ENCODE measurements around the gene APLN. TPM values are rescaled to one million over a fixed set of nuclear protein-coding genes. Genes with fewer than 3 reads are reported as not detected.

Gene APLN
- total RNA-seq, 1 donor from 2014 or later = 83.9 TPM

GRCh38 chrX:129641469-129641868, 13.3 kb downstream of the APLN start:
- no peak for DNase-seq (ENCODE audit: low read depth, low spot score)

GRCh38 chrX:129640737-129641136, 14.0 kb downstream of the APLN start:
- DNase-seq (ENCODE audit: low read depth, low spot score) = no peak

- no peak for DNase-seq (ENCODE audit: low read depth, low spot score)
These were observed 15.8 kb downstream of the APLN start for GRCh38 chrX:129638917-129639316.

GRCh38 chrX:129637217-129638109, 17.3 kb downstream of the APLN start:
- DNase-seq (ENCODE audit: low read depth, low spot score) = peak; percentile 27

GRCh38 chrX:129636175-129636681, 18.5 kb downstream of the APLN start:
- DNase-seq (ENCODE audit: low read depth, low spot score) = no peak

- DNase-seq (ENCODE audit: low read depth, low spot score) = no peak
These were observed 20.2 kb downstream of the APLN start for GRCh38 chrX:129634541-129634940.

- DNase-seq (ENCODE audit: low read depth, low spot score) = no peak
These were observed 22.3 kb downstream of the APLN start for GRCh38 chrX:129632443-129632842.

GRCh38 chrX:129631849-129632248, 22.9 kb downstream of the APLN start:
- no peak for DNase-seq (ENCODE audit: low read depth, low spot score)

- no peak for DNase-seq (ENCODE audit: low read depth, low spot score)
These were observed 24.9 kb downstream of the APLN start for GRCh38 chrX:129629837-129630236.

- no peak for DNase-seq (ENCODE audit: low read depth, low spot score)
These were observed 28.7 kb downstream of the APLN start for GRCh38 chrX:129626026-129626425.

- DNase-seq (ENCODE audit: low read depth, low spot score) = peak; percentile 98
These were observed 31.9 kb downstream of the APLN start for GRCh38 chrX:129622757-129623301.

GRCh38 chrX:129618997-129619396, 35.8 kb downstream of the APLN start:
- DNase-seq (ENCODE audit: low read depth, low spot score) = no peak

- no peak for DNase-seq (ENCODE audit: low read depth, low spot score)
These were observed 37.3 kb downstream of the APLN start for GRCh38 chrX:129617420-129617819.

- DNase-seq (ENCODE audit: low read depth, low spot score) = no peak
These were observed 40.1 kb downstream of the APLN start for GRCh38 chrX:129614481-129615255.

GRCh38 chrX:129613596-129613995, 41.2 kb downstream of the APLN start:
- DNase-seq (ENCODE audit: low read depth, low spot score) = no peak

GRCh38 chrX:129612396-129612795, 42.4 kb downstream of the APLN start:
- DNase-seq (ENCODE audit: low read depth, low spot score) = no peak

GRCh38 chrX:129609395-129609794, 45.4 kb downstream of the APLN start:
- no peak for DNase-seq (ENCODE audit: low read depth, low spot score)

- no peak for DNase-seq (ENCODE audit: low read depth, low spot score)
These were observed 46.3 kb downstream of the APLN start for GRCh38 chrX:129608496-129608895.

- no peak for DNase-seq (ENCODE audit: low read depth, low spot score)
These were observed 47.8 kb downstream of the APLN start for GRCh38 chrX:129606918-129607317.

GRCh38 chrX:129600981-129601424, 53.8 kb downstream of the APLN start:
- DNase-seq (ENCODE audit: low read depth, low spot score) = no peak

- no peak for DNase-seq (ENCODE audit: low read depth, low spot score)
These were observed 54.8 kb downstream of the APLN start for GRCh38 chrX:129599996-129600395.

- DNase-seq (ENCODE audit: low read depth, low spot score) = no peak
These were observed 55.3 kb downstream of the APLN start for GRCh38 chrX:129599499-129599898.

Data from pulmonary artery endothelial cell (primary cell).